M059J (cell line): ENCODE measurements around the gene TRMT1. TPM values are rescaled to one million over a fixed set of nuclear protein-coding genes. Genes with fewer than 3 reads are reported as not detected.
"Not testable (repeated sequence)": the region's sequence is repeated elsewhere in the genome, so short reads cannot be mapped to it uniquely, and the experiment has no call there.

Experiments
- DNase-seq: peaks from one replicate; pipeline ENCODE4 v3.0.0-alpha.2; 2012; ENCODE audit warnings: low read depth
- total RNA-seq: library from RNA; depleted of rRNA; stranded (reverse); fragments of >200 nt; shearing (Covaris generic); gene quantifications from 2 replicates; pipeline ENCODE4 v1.2.3, GENCODE V29; 2014; rRNA removed

Gene TRMT1
- 19.9 and 23.0 TPM in 2 replicates for total RNA-seq

DNA sequence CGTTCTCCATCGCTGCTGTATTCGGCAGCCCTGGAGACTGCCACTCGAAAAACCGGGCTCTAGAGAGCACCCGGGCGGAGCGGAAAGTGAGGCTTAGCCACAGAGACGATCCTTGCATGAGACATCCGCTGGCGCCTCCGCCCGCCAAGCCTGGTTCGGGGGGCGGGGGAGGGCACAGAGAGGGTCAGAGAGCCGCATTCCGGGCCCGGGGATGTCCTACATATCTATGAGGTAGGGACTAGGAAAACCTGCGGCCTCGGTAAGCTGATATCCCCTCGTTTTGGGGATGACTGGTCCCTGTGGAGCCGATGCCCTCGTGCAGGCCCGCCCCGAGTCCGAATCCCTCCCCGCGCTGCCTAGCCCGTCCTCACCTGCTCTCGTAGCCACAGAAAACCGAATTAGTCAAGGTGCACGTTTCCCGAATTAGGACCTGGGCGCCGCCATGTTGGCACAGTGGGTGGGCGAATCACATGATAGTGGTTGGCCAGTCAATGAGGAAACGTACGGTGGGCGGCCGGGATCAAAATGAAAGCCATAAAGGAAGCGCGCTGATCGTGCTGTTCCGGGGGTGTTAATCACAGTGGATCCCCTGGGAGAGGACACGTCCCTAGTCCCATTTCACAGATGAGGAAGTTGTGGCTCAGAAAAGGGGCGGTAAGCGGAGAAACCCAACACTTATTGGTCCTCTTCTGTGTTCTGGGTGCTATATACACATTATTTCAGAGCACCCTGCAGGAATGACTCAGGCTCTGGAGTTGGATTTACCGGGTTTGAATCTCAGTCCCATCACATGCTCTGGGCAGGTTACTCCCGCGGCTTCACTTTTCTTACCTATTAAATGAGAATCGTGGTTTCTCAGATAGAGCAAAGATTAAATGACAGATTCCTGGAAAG is at the start of gene TRMT1:
TSS of gene TRMT1 (minus strand) at position 459 of the 894 bp plus-strand sequence. CDS start at position 118, 341 bp downstream.
- peak; percentile 96 for DNase-seq

DNA sequence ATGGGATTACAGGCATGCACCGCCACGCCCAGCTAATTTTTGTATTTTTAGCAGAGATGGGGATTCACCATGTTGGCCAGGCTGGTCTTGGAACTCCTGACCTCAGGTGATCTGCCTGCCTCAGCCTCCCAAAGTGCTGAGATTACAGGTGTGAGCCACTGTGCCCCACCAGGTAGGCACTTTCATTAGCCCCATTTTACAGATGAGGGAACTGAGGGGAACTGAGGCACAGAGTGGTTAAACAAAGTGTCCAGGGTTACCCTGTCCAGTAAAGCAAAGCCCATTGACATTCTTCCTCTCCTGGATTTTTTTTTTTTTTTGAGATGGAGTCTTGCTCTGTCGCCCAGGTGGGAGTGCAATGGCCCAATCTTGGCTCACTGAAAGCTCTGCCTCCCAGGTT is 49.6 kb upstream of the TRMT1 start:
- not testable (repeated sequence) for DNase-seq

DNA sequence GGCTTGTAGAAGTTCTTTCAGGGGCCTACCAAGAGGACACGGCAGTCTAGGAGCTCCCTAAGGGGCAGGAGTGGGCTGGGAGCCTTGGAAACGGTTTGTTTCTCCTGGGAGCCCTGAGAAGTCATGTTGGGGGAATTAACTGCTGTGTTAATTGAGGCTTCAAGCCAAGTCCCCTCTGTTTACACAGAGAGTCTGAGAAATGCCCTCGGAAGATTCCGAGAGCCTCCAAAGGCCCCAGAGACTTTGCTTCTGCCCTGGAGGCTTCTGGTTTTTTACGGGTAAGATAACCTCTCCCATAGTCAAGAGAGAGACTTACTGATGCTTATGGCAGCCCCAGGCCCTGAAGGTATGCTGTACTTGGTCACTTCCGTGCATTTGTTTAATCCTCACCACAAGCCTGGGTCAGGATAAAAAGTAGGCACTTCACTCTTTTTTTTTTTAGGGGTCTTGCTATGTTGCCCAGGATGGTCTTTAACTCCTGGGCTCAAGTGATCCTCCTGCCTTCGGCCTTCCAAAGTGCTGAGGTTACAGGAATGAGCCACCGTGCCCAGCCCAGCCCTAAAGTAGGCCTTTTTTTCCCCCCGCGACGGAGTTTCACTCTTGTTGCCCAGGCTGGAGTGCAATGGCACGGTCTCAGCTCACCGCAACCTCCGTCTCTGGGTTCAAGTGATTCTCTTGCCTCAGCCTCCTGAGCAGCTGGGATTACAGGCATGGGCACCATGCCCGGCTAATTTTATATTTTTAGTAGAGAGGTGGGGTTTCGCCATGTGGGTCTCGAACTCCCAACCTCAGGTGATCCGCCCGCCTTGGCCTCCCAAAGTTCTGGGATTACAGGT is 48.8 kb upstream of the TRMT1 start:
- peak; percentile 91 for DNase-seq

DNA sequence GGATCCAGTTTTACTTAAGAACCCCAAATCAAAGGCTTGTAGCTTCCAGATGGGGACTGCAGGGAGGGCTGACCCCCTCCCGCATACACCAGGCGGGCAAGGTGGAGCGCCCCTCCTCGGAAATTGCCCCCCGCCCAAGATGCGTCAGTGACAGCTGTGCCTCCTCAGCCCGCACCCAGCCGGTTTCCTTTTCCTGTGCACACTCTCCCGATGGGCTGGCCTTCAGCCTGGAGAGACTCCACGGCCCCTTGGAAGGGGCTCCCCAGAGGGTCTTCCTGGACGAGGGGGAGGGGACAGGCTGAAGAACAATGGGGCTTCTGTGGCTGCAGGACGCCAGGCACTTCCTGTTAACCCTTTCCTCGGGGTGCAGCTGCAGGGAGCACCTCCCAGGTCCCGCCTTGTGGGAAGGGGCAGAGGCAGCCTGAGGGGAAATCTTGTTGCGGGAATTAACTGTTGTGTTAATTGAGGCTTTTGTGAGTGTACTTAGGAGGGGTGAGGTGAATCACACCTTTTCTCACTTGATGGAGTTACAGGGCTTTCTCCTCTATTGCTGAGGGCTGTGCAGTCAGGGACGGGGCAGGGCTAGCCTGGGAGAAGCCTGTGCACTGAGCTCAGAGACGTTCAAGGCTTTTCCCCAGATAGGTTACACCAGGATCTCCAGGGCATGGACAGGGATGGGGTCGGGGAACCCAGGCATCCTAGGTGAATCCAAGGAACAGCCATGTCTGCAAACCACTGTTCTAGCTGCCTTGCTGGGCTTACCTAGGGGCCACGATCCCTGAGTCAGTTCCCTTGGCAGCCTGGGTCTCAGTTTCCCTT is 48.0 kb upstream of the TRMT1 start:
- DNase-seq = peak; percentile 89

DNA sequence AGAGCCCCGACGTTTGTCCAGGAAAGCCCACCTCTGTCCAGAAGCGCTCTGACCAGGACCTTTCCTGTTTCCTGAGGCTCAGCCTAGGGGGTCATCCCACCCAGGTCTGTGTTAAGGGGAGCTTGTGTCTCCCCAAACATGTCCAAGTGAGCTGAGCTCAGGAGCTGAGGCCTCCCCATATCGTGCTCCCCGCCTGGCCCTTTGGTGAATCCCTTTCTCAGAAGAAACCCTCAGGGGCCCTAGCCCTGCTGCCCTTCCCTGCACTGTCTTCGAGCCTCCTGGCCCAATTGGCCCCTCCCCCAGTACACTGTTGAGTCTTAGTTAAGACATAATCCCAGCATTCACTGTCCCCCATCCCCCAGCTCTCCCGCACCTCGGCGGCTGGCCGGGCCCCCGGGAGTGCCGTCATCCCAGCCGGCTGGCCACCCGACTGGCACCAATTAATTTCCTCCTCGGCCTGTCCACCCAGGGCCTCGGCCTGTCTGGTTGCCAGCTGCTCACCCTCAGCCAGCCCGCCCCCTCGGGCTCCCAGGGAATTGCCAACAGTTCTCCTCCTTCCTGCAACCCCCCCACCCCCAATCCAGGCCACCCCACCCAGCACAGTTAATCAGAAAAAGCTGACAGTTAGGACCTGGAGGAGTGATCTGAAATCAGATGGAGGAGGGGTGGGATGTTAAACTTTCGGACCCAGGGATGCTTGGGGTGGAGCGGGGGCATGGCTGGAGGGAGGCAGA is 47.2 kb upstream of the TRMT1 start:
- DNase-seq = peak; percentile 97

DNA sequence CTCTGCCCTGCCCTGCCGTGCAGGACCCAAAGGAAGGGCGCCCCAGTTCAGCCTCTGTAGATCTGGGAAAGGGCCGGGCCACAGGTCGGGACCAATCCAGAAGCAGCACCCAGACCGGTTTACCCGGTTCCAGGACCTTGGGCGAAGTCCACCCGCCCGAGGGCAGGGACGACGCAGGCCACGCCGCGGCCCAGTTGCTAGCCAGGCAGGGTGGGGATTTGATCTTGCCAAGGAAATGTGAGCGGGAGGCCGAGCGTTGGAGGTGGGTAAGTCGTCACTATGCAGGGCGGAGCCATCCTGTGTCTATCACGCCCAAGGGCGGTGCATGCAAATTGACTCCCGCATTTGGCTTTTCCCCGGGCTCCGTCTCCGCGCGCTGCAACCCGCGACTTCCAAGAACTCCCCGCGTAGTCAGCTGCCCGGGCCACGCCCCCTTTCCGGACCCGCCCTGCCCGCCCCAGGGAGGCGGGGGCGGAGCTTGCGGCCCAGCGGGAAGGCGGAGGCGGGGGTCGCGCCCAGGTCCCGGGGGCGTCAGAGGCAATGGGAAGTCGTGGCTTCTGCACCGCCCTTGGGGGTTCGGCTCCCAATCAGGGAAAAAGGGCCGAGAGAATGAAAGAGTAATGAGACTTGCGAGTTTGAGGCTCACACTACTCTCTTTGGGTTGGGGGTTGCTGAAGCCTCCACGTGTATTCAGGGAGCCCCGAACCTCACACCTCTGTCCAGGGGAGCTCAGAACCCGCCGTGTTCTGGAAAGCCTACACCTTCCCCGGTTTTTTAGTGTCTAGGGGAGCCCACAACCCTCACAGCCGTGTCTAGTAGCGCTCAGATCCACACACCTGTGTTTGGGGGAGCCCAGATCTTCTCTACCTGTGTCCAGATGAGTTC is 46.4 kb upstream of the TRMT1 start:
- DNase-seq = peak; percentile 99

DNA sequence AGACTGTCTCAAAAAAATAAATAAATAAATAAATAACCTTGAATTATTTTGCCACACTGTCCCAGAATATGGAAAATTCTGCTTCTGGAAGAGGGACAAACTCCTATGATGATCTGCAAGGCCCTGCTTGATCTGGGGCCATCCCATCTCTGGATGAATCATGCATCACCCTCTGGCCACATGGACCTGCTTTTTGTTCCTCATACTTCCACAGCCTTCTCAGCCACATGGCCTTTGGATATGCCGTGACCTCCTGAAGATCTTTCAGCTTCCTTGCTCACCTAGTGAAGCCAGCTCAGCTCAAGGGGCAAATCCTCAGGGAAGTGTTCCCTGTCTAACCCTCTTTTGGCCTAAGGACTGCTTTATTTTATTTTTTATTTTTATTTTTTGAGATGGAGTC is 44.0 kb upstream of the TRMT1 start:
- peak; percentile 79 for DNase-seq

DNA sequence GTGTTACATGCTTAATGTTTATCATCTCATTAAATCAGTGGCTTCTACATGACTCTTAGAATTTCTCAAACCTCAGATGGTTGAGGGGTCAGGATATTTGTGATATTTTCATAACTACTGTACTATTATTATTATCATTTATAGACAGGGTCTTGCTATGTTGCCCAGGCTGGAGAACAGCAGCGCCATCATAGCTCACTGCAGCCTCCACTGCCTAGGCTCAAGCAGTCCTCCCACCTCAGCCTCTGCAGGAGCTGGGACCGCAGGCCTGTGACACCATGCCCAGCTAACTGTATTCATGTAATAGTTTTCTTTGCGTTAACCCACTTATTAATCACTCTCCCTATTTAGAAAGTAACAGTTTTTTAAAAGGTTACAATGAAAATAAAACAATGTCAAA is 43.2 kb upstream of the TRMT1 start:
- DNase-seq = no peak

DNA sequence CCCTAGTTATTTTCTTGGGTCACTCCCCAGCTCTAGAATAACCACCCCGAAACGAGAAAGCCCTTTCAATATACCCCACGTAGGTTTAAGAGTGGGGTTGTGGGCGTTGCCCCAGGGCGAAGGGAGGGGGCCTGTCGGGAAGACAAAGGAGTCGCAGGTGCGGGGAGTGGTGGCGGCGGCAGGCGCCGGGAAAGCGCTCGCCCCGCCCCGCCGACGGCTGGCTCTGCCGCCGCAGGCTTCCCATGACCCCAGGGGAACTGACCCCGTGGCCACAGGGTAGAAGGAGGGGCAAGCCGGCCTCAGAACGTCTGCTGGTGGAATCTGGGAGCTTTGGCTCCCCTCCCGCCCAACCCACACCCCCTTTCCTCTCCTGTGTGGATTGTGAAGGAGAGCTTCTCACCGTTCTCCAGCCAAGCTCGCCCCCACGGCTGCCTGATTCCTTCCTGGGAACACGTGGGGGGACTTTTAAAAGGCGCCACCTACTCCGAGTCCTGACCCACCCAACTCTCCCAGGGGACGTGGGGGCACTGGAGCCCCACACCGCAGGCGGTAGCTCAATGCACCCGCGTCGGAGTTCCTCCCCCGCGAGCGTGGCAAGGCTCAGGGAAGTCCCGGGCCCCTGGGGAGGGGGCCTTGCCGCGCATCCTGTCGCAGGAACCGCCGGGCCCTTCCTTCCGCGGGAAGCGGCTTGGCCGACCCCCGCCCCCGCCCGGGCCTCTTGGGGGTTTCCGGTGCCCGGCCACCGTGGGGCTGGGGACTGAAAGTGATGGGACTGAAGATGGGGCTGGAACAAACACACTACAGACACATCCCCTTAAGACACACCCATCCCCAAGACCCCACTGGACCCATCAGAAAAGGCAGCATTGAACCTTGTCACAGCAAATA is 39.2 kb upstream of the TRMT1 start:
- peak; percentile 75 for DNase-seq

DNA sequence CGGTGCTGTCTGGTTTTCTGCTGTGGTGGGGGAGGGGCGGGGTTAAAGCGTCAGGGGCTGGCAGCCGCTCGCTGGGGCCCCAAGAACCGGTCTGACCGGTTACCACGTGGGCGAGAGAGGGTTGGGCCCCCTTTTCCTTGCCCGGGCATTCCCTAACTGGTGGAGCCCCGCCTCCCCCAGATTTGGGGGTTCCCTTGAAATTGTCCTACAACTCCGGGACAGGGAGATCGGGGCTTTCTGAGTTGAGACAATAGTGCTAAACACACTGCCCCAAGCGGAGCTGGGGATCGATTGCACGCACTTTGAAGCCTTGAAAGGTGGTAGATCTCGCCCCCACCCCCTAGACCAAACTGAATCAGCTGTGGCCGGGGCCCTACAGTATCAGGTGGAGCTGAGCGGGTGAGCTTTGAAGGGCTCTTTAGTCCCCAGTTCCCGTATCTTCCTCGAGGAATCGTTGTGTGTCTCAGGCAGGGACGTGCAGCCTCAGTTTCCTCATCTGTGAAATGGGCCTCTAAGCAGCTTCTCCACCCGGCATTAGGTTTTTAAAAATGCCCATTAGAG is 38.5 kb upstream of the TRMT1 start:
- DNase-seq = no peak

DNA sequence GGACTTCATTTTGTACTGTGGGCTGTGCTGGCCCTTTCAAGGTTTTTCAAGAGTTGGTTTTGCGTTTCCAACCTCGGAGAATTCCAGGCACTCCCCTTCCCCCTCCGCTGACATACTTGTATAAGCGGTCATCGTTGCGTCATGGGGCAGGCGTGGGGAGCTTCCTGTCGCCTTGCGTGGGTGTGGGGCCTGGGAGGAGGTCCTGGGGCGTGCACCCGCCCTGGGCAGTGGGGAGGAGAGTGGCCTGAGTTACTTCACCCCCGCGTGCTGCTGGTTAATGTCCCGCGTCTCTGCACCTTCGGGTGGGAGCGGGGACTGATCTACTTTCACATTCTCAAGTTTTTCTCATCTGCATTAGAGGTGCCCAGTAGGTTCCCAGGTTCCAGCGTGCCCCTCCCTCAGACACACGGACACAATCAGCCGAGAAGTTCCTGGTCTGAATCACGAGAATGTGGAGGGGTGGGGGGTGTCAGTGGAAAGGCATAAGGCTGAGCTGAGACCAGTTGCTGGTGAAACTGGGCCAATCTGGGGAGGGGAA is 37.8 kb upstream of the TRMT1 start:
- peak; percentile 84 for DNase-seq

DNA sequence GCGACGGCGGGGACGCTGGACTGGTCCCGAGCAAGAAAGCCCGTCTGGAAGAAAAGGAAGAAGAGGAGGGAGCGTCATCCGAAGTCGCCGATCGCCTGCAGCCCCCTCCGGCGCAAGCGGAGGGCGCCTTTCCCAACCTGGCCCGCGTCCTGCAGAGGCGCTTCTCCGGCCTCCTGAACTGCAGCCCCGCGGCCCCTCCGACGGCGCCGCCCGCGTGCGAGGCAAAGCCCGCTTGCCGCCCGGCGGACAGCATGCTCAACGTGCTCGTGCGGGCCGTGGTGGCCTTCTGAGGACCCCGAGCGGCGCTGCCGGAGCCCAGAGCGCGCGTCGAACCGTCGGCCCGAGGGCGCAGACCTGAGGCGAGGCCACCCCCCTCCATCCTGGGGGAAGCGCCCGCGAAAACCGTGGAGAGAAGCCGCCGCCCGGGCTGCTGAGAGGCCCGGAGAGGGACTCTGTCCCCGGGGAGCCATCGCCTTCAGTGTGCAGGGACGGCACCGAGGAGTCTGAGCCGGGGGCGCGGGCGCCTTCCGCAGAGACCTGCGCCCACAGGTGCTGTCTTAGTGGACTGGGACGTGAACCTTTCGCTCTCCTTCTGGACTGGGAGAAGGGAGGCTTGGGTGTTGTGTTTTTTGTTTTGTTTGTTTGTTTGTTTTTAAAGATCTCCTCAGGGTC is 37.2 kb upstream of the TRMT1 start:
- peak; percentile 49 for DNase-seq

DNA sequence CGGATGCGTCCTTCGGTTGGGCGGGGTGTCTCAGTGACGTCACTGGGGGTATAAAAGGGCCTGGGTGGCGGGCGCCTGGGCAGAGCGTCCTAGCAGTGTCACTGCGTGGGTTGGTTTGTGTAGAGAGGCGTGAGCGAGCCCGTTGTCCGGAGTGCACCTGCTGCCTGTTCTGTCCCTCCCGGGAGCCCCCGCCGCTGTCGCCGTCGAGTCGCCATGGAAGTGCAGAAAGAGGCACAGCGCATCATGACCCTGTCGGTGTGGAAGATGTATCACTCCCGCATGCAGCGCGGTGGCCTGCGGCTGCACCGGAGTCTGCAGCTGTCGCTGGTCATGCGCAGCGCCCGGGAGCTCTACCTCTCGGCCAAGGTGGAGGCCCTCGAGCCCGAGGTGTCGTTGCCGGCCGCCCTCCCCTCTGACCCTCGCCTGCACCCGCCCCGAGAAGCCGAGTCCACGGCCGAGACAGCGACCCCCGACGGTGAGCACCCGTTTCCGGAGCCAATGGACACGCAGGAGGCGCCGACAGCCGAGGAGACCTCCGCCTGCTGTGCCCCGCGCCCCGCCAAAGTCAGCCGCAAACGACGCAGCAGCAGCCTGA is 36.5 kb upstream of the TRMT1 start:
- peak; percentile 95 for DNase-seq

DNA sequence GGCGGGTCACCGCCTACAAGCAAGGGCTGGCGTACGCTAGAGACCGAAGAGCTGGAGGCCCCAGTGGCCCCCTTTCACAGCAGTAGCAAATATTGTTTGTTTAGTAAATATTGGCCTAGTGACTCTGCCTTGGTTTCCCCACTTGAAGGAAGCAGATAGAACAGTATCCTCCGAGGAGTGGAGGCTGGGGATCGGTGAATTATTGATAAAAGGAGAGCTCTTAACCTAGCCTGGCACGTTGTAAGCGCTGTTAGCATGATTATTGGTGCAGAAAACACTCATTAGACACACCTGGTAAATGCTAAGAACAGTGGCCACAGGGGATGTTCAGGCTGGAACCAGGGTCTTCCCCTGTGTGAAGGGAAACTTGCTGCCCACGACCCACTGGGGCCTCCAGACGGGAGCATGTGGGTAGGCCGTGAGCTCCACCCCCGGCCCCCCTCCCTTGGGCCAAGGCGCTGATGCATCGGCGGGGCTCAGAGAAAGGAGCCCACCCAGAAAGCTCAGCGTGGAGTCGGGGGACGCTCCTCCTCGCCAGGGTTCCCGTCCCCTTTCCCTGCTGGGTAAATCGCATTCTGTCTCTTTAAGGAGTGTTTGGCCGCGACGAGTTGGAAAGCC is 35.9 kb upstream of the TRMT1 start:
- no peak for DNase-seq

DNA sequence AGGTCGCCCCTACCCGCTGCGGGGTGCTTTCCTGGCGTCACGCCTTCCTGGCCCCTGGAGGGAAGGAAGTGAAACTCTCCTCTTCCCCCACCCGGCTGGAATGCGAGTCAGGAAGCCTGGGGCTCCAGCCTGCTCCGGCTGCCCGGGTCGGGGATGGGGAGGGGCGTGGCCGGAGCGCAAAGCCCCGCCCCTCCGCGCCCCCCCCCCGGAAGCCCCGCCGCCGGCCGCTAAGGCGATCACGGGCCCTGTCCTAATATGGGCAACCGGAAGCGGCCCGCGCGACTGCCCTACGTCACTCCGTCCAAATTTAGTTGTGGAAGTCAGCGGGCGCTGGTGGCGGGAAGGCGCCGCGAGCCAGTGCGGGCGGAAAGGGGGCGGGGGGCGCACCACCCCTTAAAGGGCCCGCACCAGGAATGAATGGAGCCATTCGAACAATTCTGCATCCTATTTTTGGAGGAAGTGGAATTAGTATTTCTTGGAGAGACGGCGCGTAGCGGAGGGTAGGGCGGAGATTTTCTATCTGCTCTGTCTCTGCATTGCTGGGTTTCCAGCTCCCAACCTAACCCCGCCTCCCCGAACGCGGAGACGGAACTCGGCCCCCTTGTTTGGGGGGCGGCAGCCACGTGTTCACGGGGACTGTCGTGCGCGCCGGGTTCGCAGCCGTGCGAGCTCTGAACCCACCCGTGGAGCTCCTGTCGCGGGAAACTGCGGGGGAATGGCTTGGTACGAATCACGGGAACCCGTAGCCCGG is 35.2 kb upstream of the TRMT1 start:
- peak; percentile 97 for DNase-seq

DNA sequence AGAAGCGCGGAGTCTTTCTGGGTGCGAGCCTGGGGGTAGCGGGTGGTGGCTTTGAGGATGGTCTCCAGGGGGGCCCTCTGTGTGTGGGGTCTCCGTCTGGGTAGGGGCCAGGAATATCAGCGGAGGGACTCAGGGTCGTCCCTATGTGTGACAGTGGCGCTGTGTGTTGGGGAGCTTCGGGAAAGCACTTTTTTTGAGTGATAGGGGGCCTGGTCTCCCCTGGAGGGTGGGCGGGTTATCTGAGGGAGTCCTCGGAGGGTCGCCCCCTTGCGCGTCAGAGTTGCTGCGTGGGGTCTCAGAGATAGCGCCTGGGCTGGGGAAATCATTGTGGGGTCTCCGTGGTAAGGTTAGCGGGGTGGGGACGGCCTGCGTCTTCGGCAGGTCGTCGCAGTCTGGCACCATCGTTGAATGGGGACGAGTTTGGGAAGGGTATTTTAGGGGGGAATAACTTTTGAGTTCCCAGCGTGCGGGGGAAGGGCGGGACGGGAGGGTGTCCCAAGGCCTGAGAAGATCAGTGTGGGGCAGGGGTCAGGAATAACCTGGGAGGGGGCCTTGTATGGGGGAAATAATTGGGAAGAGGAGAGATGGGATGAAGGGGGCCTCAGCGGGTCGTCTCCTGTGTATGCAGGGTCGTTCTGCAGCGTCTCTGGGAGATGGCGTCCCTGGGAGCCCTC is 34.5 kb upstream of the TRMT1 start:
- no peak for DNase-seq
